Measurements from ENCODE around the gene PNKP.

PNKP gene

DNA sequence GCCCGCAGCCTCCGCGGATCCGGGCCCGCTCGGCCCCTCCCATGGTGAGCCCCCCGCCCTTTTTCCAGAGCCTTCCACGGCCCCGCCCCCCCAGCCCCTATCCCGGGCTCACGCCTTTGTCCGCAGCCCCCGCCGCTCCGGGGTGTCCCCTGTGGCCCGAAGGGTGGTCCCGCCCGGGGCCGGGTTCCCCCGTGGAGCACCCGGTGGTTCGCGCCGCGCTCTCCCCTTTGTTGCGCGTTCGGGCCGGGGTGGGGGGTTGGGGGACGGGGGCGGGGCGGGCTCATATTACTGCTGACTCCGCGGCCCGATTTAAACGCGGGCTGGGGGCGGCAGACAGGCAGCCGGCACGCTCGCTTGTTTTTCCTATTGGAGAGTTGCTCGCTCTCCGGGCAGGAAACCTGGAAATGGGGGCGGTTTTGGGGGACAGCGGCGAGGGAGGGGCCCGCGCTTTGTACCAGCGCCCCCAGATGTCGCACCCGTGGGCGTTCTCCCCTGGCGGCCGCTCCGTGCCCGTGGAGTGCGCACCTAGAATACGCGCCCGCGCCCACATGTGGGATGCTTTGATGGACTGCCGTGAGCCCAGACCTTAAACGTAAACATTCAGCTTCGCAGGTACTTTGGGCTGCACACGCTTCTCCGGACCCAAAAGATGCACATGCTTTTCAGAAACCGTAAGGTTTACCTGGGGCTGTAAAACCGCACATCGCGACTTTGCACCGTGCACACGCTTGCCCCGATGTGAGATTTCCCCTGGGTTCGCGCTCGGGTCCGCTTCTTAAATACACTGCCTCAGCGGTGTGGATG is 15.7 kb downstream of the PNKP start:
- no peaks in the 10 kb centered on the region for H3K9me2 ChIP-seq (replicated peaks; ENCODE audit: low read depth, low read length)
- no peaks in the 10 kb centered on the region for H3K27me3 ChIP-seq (ENCODE audit: insufficient read depth, low read length, poor library complexity, severe bottlenecking)
- H2AFZ ChIP-seq (ENCODE audit: low read length) = no peak overlapping the region
- peak overlapping the region; percentile 68 for H3K9ac ChIP-seq (ENCODE audit: low read depth, low read length, poor library complexity, severe bottlenecking)
- H3K79me2 ChIP-seq (ENCODE audit: insufficient read depth, low read length) = peaks cover 37% of the 10 kb centered on the region
- H3K4me1 ChIP-seq (ENCODE audit: insufficient read depth, low read length, poor library complexity, severe bottlenecking) = peaks cover 32% of the 10 kb centered on the region
- H4K20me1 ChIP-seq (ENCODE audit: insufficient read depth, low read length, poor library complexity, severe bottlenecking) = peaks cover 42% of the 10 kb centered on the region
- TF ChIP-seq, protein P1, sequence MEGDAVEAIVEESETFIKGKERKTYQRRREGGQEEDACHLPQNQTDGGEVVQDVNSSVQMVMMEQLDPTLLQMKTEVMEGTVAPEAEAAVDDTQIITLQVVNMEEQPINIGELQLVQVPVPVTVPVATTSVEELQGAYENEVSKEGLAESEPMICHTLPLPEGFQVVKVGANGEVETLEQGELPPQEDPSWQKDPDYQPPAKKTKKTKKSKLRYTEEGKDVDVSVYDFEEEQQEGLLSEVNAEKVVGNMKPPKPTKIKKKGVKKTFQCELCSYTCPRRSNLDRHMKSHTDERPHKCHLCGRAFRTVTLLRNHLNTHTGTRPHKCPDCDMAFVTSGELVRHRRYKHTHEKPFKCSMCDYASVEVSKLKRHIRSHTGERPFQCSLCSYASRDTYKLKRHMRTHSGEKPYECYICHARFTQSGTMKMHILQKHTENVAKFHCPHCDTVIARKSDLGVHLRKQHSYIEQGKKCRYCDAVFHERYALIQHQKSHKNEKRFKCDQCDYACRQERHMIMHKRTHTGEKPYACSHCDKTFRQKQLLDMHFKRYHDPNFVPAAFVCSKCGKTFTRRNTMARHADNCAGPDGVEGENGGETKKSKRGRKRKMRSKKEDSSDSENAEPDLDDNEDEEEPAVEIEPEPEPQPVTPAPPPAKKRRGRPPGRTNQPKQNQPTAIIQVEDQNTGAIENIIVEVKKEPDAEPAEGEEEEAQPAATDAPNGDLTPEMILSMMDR (conservative IDR thresholded peaks at IDR 0.05; ENCODE audit: low read length) = no peak
- TF ChIP-seq EZH2phosphoT487 (IDR thresholded peaks at IDR 0.05; ENCODE audit: borderline replicate concordance) = no peak
- H3K36me3 ChIP-seq (ENCODE audit: insufficient read depth, low read length) = peaks cover 14% of the 10 kb centered on the region; the same call in 1 of the 2 replicates
- no peaks in the 10 kb centered on the region for H3K9me3 ChIP-seq (ENCODE audit: insufficient read depth, low read depth, low read length)
- peak overlapping the region; percentile 95 for H3K4me2 ChIP-seq (ENCODE audit: low read depth, low read length, poor library complexity, severe bottlenecking)
- H3F3A ChIP-seq (ENCODE audit: low read depth) = 0 out of 2 replicates have a peak, but pooled peaks cover 3% of the 10 kb centered on the region
- H3K4me3 ChIP-seq (ENCODE audit: low read length, poor library complexity, severe bottlenecking) = peak overlapping the region; percentile 99

- H3F3A ChIP-seq (ENCODE audit: low read depth) = 0 out of 2 replicates have a peak, but pooled peaks cover 3% of the 10 kb centered on the region
- TF ChIP-seq, protein P1 (conservative IDR thresholded peaks at IDR 0.05; ENCODE audit: low read length) = no peak
- TF ChIP-seq EZH2phosphoT487 (IDR thresholded peaks at IDR 0.05; ENCODE audit: borderline replicate concordance) = no peak
- H3K27me3 ChIP-seq (ENCODE audit: insufficient read depth, low read length, poor library complexity, severe bottlenecking) = no peaks in the 10 kb centered on the region
- H3K4me1 ChIP-seq (ENCODE audit: insufficient read depth, low read length, poor library complexity, severe bottlenecking) = peaks cover 32% of the 10 kb centered on the region
- peaks cover 5% of the 10 kb centered on the region; the same call in 1 of the 2 replicates for H3K36me3 ChIP-seq (ENCODE audit: insufficient read depth, low read length)
- H3K9me2 ChIP-seq (replicated peaks; ENCODE audit: low read depth, low read length) = no peaks in the 10 kb centered on the region
- H3K4me3 ChIP-seq (ENCODE audit: low read length, poor library complexity, severe bottlenecking) = peak within 1 kb of the TSS; percentile 99
- H3K9me3 ChIP-seq (ENCODE audit: insufficient read depth, low read depth, low read length) = no peaks in the 10 kb centered on the region
- peaks cover 37% of the 10 kb centered on the region for H3K79me2 ChIP-seq (ENCODE audit: insufficient read depth, low read length)
- H3K9ac ChIP-seq (ENCODE audit: low read depth, low read length, poor library complexity, severe bottlenecking) = peak within 1 kb of the TSS; percentile 90
- peaks cover 39% of the 10 kb centered on the region for H4K20me1 ChIP-seq (ENCODE audit: insufficient read depth, low read length, poor library complexity, severe bottlenecking)
- H2AFZ ChIP-seq (ENCODE audit: low read length) = peak within 1 kb of the TSS; percentile 99
- peak within 1 kb of the TSS; percentile 95 for H3K4me2 ChIP-seq (ENCODE audit: low read depth, low read length, poor library complexity, severe bottlenecking)
These were observed 16.7 kb downstream of the PNKP start, which contains the start of gene PTOV1 for GRCh38 chr19:49850487-49851342. TSS of gene PTOV1 (plus strand) at chr19:49851159.

GRCh38 chr19:49850221-49850486 is 17.2 kb downstream of the PNKP start:
- H4K20me1 ChIP-seq (ENCODE audit: insufficient read depth, low read length, poor library complexity, severe bottlenecking) = peaks cover 33% of the 10 kb centered on the region
- H3K4me3 ChIP-seq (ENCODE audit: low read length, poor library complexity, severe bottlenecking) = peak overlapping the region; percentile 99
- H3K36me3 ChIP-seq (ENCODE audit: insufficient read depth, low read length) = no peaks in the 10 kb centered on the region; the same call in 1 of the 2 replicates
- H3K4me2 ChIP-seq (ENCODE audit: low read depth, low read length, poor library complexity, severe bottlenecking) = peak overlapping the region; percentile 69
- peak overlapping the region; percentile 90 for H3K9ac ChIP-seq (ENCODE audit: low read depth, low read length, poor library complexity, severe bottlenecking)
- peaks cover 32% of the 10 kb centered on the region for H3K4me1 ChIP-seq (ENCODE audit: insufficient read depth, low read length, poor library complexity, severe bottlenecking)
- H3K9me2 ChIP-seq (replicated peaks; ENCODE audit: low read depth, low read length) = no peaks in the 10 kb centered on the region
- TF ChIP-seq, protein P1 (conservative IDR thresholded peaks at IDR 0.05; ENCODE audit: low read length) = no peak
- TF ChIP-seq EZH2phosphoT487 (IDR thresholded peaks at IDR 0.05; ENCODE audit: borderline replicate concordance) = no peak
- peak overlapping the region; percentile 99 for H2AFZ ChIP-seq (ENCODE audit: low read length)
- 0 out of 2 replicates have a peak, but pooled peaks cover 3% of the 10 kb centered on the region for H3F3A ChIP-seq (ENCODE audit: low read depth)
- H3K27me3 ChIP-seq (ENCODE audit: insufficient read depth, low read length, poor library complexity, severe bottlenecking) = no peaks in the 10 kb centered on the region
- H3K79me2 ChIP-seq (ENCODE audit: insufficient read depth, low read length) = peaks cover 34% of the 10 kb centered on the region
- no peaks in the 10 kb centered on the region for H3K9me3 ChIP-seq (ENCODE audit: insufficient read depth, low read depth, low read length)
